Activated B cell treated with CpG ODN at 0.5 μM for 24 hours (primary cell): ENCODE data around the gene OGA. TPM values are rescaled to one million over a fixed set of nuclear protein-coding genes. Genes with fewer than 3 reads are reported as not detected.
A peak's percentile ranks its signal among the peaks of the same experiment; 100 is the strongest.

ENCODE experiments used
- ATAC-seq: fragments of 200-7000 bp; cut with Tn5 transposase; one replicate; pipeline ENCODE4 v1.10.0; 2021; ENCODE audit warnings: low read depth, mild to moderate bottlenecking, moderate library complexity
- CTCF ChIA-PET: fragments of 350-600 bp; sonication (Branson Sonifier 250); formaldehyde crosslinking; loops from one replicate; lab custom pipeline; 2021; ENCODE audit warnings: antibody characterized with exemption; lab: Charles Lee
- POLR2A ChIA-PET: fragments of 350-600 bp; sonication (Branson Sonifier 250); formaldehyde crosslinking; loops from one replicate; lab custom pipeline; 2021; ENCODE audit warnings: antibody characterized with exemption; lab: Charles Lee
- DNase-seq: peaks from one replicate; pipeline ENCODE4 v3.0.0; 2022
- H3K27ac Mint-ChIP-seq: one replicate; pipeline ENCODE4 v1.8.0; 2020; ENCODE audit warnings: mixed read lengths
- H3K27me3 Mint-ChIP-seq: one replicate; pipeline ENCODE4 v1.8.0; 2021; ENCODE audit warnings: mixed read lengths
- H3K36me3 Mint-ChIP-seq: one replicate; pipeline ENCODE4 v1.8.0; 2021; ENCODE audit warnings: low read depth, mixed read lengths
- H3K4me1 Mint-ChIP-seq: one replicate; pipeline ENCODE4 v1.8.0; 2021; ENCODE audit warnings: mixed read lengths
- H3K4me3 Mint-ChIP-seq: one replicate; pipeline ENCODE4 v1.8.0; 2020; ENCODE audit warnings: mild to moderate bottlenecking, mixed read lengths
- H3K9me3 Mint-ChIP-seq: one replicate; pipeline ENCODE4 v1.8.0; 2020; ENCODE audit warnings: mixed read lengths
- CTCF ChIP-seq: fragments of 200-600 bp; IDR thresholded peaks from one replicate; pipeline ENCODE4 v1.8.0; 2022; ENCODE audit warnings: antibody characterized with exemption, mild to moderate bottlenecking
- intact Hi-C: fragments of 100-400 bp; cut with micrococcal nuclease; formaldehyde crosslinking; loops from one replicate; pipeline ENCODE4 v1.15.1; 2024
- total RNA-seq: library from RNA; stranded (reverse); gene quantifications from 2 replicates; pipeline ENCODE4 v1.2.3, GENCODE V29; 2022

The OGA gene
- total RNA-seq, 1 donor from 2014 or later: 271 TPM

- ChIA-PET CTCF (interaction anchor here (1.5 kb wide), 1 partner anchor 8 kb away, joined by 3 read pairs; no protein-coding TSS in a partner anchor), POLR2A (interaction anchor here (1.9 kb wide), 1 partner anchor 9 kb away, joined by 6 read pairs; the partner anchor contains the start of gene NPM3)
- Mint-ChIP-seq H3K9me3 (no peaks in the 10 kb centered on the region), H3K4me3 (peak overlapping the region; percentile 24), H3K4me1 (peaks cover 39% of the 10 kb centered on the region), H3K36me3 (no peaks in the 10 kb centered on the region), H3K27me3 (peaks cover 49% of the 10 kb centered on the region), H3K27ac (no peak overlapping the region)
- intact Hi-C loops: no loop called here
- TF ChIP-seq CTCF: no peak
- DNase-seq: peak; percentile 29
- peak; percentile 22 for ATAC-seq
Measured at GRCh38 chr10:101774589-101775272, 43.5 kb downstream of the OGA start.

- H3K4me1 Mint-ChIP-seq: peaks cover 34% of the 10 kb centered on the region
- no peak for TF ChIP-seq CTCF
- ChIA-PET CTCF (interaction anchor here (1.0 to 1.5 kb wide), 3 partner anchors 9 to 560 kb away, joined by 3 read pairs; no protein-coding TSS in a partner anchor), POLR2A (interaction anchor here (0.7 to 1.9 kb wide), 2 partner anchors 10 to 43 kb away, joined by 3 to 6 read pairs; partner anchors contain the start of gene NPM3)
- no peaks in the 10 kb centered on the region for H3K9me3 Mint-ChIP-seq
- no peak overlapping the region for H3K27ac Mint-ChIP-seq
- no peak for ATAC-seq
- H3K36me3 Mint-ChIP-seq: no peaks in the 10 kb centered on the region
- DNase-seq: no peak
- peaks cover 50% of the 10 kb centered on the region for H3K27me3 Mint-ChIP-seq
- intact Hi-C loops: no loop called here
- H3K4me3 Mint-ChIP-seq: peak overlapping the region; percentile 25
Measured at GRCh38 chr10:101773923-101774588, 44.2 kb downstream of the OGA start.

- no peak overlapping the region for H3K4me3 Mint-ChIP-seq
- ATAC-seq (no peak), DNase-seq (no peak)
- intact Hi-C loops: no loop called here
- peaks cover 52% of the 10 kb centered on the region for H3K27me3 Mint-ChIP-seq
- peaks cover 29% of the 10 kb centered on the region for H3K4me1 Mint-ChIP-seq
- POLR2A ChIA-PET: interaction anchor here (0.6 to 1.9 kb wide), 4 partner anchors 11 to 90 kb away, joined by 3 to 6 read pairs (median 4); partner anchors contain the start of gene NPM3
- no peak for TF ChIP-seq CTCF
- CTCF ChIA-PET: interaction anchor here (1.0 to 1.5 kb wide), 4 partner anchors 8 to 559 kb away, joined by 3 to 6 read pairs (median 3); no protein-coding TSS in a partner anchor
- no peaks in the 10 kb centered on the region for H3K9me3 Mint-ChIP-seq
- no peaks in the 10 kb centered on the region for H3K36me3 Mint-ChIP-seq
- H3K27ac Mint-ChIP-seq: no peak overlapping the region
Measured at GRCh38 chr10:101772895-101773761, 45.1 kb downstream of the OGA start.

GRCh38 chr10:101772017-101772894 is 46.0 kb downstream of the OGA start:
- peaks cover 44% of the 10 kb centered on the region for H3K27me3 Mint-ChIP-seq
- no peak for ATAC-seq
- H3K27ac Mint-ChIP-seq: no peak overlapping the region

More at GRCh38 chr10:101772017-101772894, 46.0 kb downstream of the OGA start:
- ChIA-PET POLR2A (interaction anchor here (0.6 to 1.0 kb wide), 2 partner anchors 10 to 89 kb away, joined by 3 to 4 read pairs; no protein-coding TSS in a partner anchor), CTCF (interaction anchor here (1.3 kb wide), 1 partner anchor 9 kb away, joined by 6 read pairs; no protein-coding TSS in a partner anchor)
- Mint-ChIP-seq H3K4me1 (peaks cover 28% of the 10 kb centered on the region), H3K4me3 (no peak overlapping the region), H3K9me3 (no peaks in the 10 kb centered on the region), H3K36me3 (no peaks in the 10 kb centered on the region)
- DNase-seq: no peak
- TF ChIP-seq CTCF: no peak
- intact Hi-C loops: no loop called here
